NCI-H2029 (cell line): Measurements from ENCODE around the gene DPEP2.
"Not testable (repeated sequence)": the region's sequence is repeated elsewhere in the genome, so short reads cannot be mapped to it uniquely, and the experiment has no call there.

ENCODE experiments used
- DNase-seq: peaks from one replicate; lab custom pipeline; 2025; lab: John Stamatoyannopoulos, UW

The DPEP2 gene, protein sequence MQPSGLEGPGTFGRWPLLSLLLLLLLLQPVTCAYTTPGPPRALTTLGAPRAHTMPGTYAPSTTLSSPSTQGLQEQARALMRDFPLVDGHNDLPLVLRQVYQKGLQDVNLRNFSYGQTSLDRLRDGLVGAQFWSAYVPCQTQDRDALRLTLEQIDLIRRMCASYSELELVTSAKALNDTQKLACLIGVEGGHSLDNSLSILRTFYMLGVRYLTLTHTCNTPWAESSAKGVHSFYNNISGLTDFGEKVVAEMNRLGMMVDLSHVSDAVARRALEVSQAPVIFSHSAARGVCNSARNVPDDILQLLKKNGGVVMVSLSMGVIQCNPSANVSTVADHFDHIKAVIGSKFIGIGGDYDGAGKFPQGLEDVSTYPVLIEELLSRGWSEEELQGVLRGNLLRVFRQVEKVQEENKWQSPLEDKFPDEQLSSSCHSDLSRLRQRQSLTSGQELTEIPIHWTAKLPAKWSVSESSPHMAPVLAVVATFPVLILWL

GRCh38 chr16:67998779-67999688 is at the start of gene DPEP2:
DPEP2 (minus strand) TSS chr16:67999484; CDS start chr16:67993212, 6,272 bp downstream.
- DNase-seq = not testable (repeated sequence)

GRCh38 chr16:68047987-68048386 is 48.7 kb upstream of the DPEP2 start:
- no peak for DNase-seq

- DNase-seq = no peak
Observed at GRCh38 chr16:68046106-68046505, 46.8 kb upstream of the DPEP2 start.

GRCh38 chr16:68041783-68042182 is 42.5 kb upstream of the DPEP2 start:
- DNase-seq = no peak

- DNase-seq = peak; percentile 15
Observed at GRCh38 chr16:68040506-68041288, 41.4 kb upstream of the DPEP2 start.

DNA sequence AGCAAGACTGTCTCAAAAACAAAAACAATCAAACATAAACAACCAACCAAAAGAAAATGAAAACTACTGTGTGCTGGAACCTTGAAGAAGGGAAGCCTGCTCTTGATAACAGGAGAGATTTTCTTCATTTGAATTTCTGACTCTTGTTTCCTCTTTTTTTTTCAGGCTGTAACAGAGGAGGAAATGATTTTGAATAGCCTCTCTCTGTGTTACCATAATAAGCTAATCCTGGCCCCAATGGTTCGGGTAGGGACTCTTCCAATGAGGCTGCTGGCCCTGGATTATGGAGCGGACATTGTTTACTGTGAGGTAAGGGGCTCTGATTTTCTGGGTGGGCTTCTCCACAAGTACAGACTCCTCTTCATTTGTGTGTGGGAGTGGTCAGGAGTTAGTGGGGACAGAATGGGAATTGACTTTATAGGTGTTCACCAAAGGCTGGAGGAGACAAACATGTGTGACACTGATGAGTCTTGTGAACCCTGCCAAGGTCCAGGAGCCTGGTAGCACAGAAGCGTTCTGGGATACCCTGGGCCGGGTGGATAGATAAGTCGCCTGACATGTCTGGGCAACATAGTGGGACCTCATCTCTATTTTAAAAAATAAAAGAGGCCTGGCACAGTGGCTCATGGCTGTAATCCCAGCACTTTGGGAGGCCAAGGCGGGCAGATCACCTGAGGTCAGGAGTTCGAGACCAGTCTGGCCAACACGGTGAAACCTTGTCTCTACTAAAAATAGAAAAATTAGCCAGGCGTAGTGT is 38.7 kb upstream of the DPEP2 start:
- DNase-seq = no peak

- no peak for DNase-seq
Observed at GRCh38 chr16:68035227-68035626, 35.9 kb upstream of the DPEP2 start.

- no peak for DNase-seq
Observed at GRCh38 chr16:68033101-68033500, 33.8 kb upstream of the DPEP2 start.

DNA sequence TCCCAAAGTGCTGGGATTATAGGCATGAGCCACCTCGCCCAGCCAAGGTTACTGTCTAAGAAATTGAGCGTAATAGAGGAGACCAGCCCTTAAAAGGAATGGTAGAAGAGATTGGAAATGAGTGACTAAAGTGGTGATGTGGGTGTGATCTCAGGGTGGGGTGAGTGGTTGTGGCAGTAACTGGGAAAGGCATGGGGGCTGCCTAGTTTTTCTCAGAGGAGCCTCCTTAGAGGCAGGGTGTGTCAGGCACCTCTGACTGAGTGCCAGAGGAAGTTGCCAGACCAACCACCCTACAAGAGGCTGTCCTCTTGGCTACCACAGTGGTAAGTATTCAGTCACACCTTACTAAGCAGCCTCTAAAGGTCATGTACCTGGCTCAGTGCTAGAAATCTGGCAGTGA is 32.7 kb upstream of the DPEP2 start:
- no peak for DNase-seq

DNA sequence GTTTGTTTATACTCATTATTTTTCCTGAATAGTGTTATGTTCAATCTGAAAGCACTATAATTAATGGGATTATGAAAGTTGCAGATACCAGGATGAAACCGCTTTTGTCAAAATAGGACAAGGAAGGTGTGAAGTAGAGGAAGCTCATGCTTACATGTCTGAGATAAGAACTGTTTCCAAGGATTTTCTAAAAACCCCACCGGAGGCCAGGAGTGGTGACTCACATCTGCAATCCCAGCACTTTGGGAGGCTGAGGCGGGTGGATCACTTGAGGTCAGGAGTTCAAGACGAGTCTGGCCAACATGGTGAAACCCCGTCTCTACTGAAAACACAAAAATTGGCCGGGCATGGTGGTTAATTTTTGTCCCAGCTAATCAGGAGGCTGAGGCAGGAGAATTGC is 30.8 kb upstream of the DPEP2 start:
- not testable (repeated sequence) for DNase-seq

- DNase-seq = no peak
Observed at GRCh38 chr16:68028996-68029395, 29.7 kb upstream of the DPEP2 start.

- DNase-seq = peak; percentile 22
Observed at GRCh38 chr16:68022728-68023537, 23.6 kb upstream of the DPEP2 start, which contains the start of the genes DDX28 and DUS2. DDX28 (minus strand) TSS chr16:68023232; CDS start chr16:68023202, 30 bp downstream. DUS2 (plus strand) TSS chr16:68023284; CDS start chr16:68038024, 14,740 bp downstream.

DNA sequence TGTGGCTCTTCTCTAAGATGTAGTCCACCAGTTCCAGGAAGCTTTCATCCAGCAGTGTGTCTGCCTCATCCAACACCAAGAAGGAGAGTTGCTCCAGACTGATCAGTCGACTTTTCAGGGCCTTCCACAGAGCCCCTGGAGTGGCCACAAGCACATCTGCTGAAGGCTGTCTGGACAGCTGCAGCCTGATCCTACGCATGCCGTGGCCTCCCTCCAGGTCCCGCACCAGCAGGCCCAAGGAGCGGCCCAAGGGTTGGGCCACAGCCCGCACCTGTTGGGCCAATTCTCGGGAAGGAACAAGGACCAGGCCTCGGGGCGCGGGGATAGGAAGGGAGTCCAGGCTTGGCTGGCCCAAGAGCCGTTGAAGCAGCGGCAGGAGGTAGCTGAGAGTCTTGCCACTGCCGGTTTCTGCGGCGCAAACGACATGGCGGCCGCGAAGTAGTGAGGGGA is 23.0 kb upstream of the DPEP2 start:
- DNase-seq = no peak

GRCh38 chr16:68021490-68021889 is 22.2 kb upstream of the DPEP2 start:
- no peak for DNase-seq

DNA sequence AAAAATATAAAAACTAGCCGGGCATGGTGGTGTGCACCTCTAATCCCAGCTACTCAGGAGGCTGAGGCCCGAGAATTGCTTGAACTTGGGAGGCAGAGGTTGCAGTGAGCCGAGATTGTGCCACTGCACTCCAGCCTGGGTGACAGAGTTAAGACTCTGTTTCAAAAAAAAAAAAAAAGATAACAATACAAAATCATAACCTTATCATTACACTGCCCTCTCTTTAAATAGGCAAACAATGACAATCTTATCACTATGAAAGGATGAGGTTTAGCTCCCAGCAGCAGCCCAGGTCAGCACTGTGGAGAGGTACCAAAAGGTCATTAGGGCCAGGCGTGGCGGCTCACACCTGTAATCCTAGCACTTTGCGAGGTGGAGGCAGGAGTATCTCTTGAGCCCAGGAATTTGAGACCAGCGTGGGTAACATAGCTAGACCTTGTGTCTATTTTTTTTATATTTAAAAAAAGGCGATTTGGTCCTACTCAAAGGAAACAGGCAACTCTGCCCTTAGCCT is 19.9 kb upstream of the DPEP2 start:
- DNase-seq = no peak

GRCh38 chr16:68015681-68016080 is 16.4 kb upstream of the DPEP2 start, which contains the start of gene DPEP2NB:
DPEP2NB (minus strand) TSS chr16:68015911; CDS start chr16:68015770, 141 bp downstream.
- DNase-seq = no peak

- no peak for DNase-seq
Observed at GRCh38 chr16:68013440-68013839, 14.2 kb upstream of the DPEP2 start.

- DNase-seq = not testable (repeated sequence)
Observed at GRCh38 chr16:68009872-68010271, 10.6 kb upstream of the DPEP2 start.

- DNase-seq = no peak
Observed at GRCh38 chr16:68009157-68009735, 10.0 kb upstream of the DPEP2 start.
